H9 (cell line): ENCODE results near the gene ITGAX. TPM values are rescaled to one million over a fixed set of nuclear protein-coding genes. Genes with fewer than 3 reads are reported as not detected.

Experiments
- DNase-seq: peaks from one replicate; pipeline ENCODE4 v3.0.0-alpha.2; 2017
- H2AFZ ChIP-seq: one replicate; pipeline ENCODE4 v1.6.1; 2013; ENCODE audit warnings: mild to moderate bottlenecking, low read length, control low read depth, moderate library complexity
- H2AK5ac ChIP-seq: 2 replicates; pipeline ENCODE4 v1.6.1; 2013; ENCODE audit warnings: low read length, control low read depth, mixed read lengths; ENCODE audit not compliant: insufficient read length
- H2BK120ac ChIP-seq: one replicate; pipeline ENCODE4 v1.6.1; 2013; ENCODE audit warnings: low read depth, mild to moderate bottlenecking, low read length, control low read depth, inconsistent platforms; ENCODE audit not compliant: poor library complexity, severe bottlenecking
- H2BK12ac ChIP-seq: 2 replicates; pipeline ENCODE4 v1.6.1; 2013; ENCODE audit warnings: low read length, control low read depth, mixed read lengths, low read depth; ENCODE audit not compliant: insufficient read length
- H2BK15ac ChIP-seq: 2 replicates; pipeline ENCODE4 v1.6.1; 2013; ENCODE audit warnings: low read depth, low read length, control low read depth
- H2BK20ac ChIP-seq: one replicate; pipeline ENCODE4 v1.6.1; 2013; ENCODE audit warnings: low read depth, mild to moderate bottlenecking, low read length, control low read depth, inconsistent platforms; ENCODE audit not compliant: poor library complexity, severe bottlenecking
- H2BK5ac ChIP-seq: 2 replicates; pipeline ENCODE4 v1.6.1; 2013; ENCODE audit warnings: low read length, control low read depth, mixed read lengths; ENCODE audit not compliant: insufficient read length
- H3K14ac ChIP-seq: 2 replicates; pipeline ENCODE4 v1.6.1; 2013; ENCODE audit warnings: low read length, control low read depth; ENCODE audit not compliant: insufficient read depth
- H3K18ac ChIP-seq: 2 replicates; pipeline ENCODE4 v1.6.1; 2013; ENCODE audit warnings: low read depth, mild to moderate bottlenecking, mixed read lengths, low read length, control low read depth; ENCODE audit not compliant: insufficient read length
- H3K23ac ChIP-seq: 2 replicates; pipeline ENCODE4 v1.6.1; 2013; ENCODE audit warnings: low read length, control low read depth, mixed read lengths, low read depth; ENCODE audit not compliant: insufficient read length
- H3K23me2 ChIP-seq: 2 replicates; pipeline ENCODE4 v1.6.1; 2013; ENCODE audit warnings: low read depth, mild to moderate bottlenecking, mixed read lengths, low read length, control low read depth; ENCODE audit not compliant: insufficient read length, poor library complexity, severe bottlenecking
- H3K27ac ChIP-seq: 2 replicates; pipeline ENCODE4 v1.5.1; 2013; ENCODE audit warnings: low read length, control low read depth, mixed read lengths, low read depth; ENCODE audit not compliant: insufficient read length
- H3K27me3 ChIP-seq: 2 replicates; pipeline ENCODE4 v1.6.1; 2013; ENCODE audit warnings: low read length, control low read depth, inconsistent platforms; ENCODE audit not compliant: insufficient read depth
- H3K4ac ChIP-seq: 2 replicates; pipeline ENCODE4 v1.6.1; 2013; ENCODE audit warnings: low read depth, mild to moderate bottlenecking, control low read depth, inconsistent platforms, low read length, moderate library complexity
- H3K4me1 ChIP-seq: 2 replicates; pipeline ENCODE4 v1.6.1; 2013; ENCODE audit warnings: low read length, control low read depth, inconsistent platforms; ENCODE audit not compliant: insufficient read depth
- H3K4me2 ChIP-seq: 2 replicates; pipeline ENCODE4 v1.6.1; 2013; ENCODE audit warnings: low read length, control low read depth, mixed read lengths; ENCODE audit not compliant: insufficient read length, insufficient read depth
- H3K56ac ChIP-seq: 2 replicates; pipeline ENCODE4 v1.6.1; 2013; ENCODE audit warnings: low read depth, mild to moderate bottlenecking, mixed read lengths, low read length, control low read depth; ENCODE audit not compliant: insufficient read length
- H3K79me1 ChIP-seq: 2 replicates; pipeline ENCODE4 v1.6.1; 2013; ENCODE audit warnings: low read depth, mild to moderate bottlenecking, moderate library complexity, low read length, control low read depth, inconsistent platforms; ENCODE audit not compliant: insufficient read depth, poor library complexity, severe bottlenecking
- H3K79me2 ChIP-seq: 2 replicates; pipeline ENCODE4 v1.6.1; 2013; ENCODE audit warnings: low read length, control low read depth, inconsistent platforms; ENCODE audit not compliant: insufficient read depth
- H3K9ac ChIP-seq: 2 replicates; pipeline ENCODE4 v1.6.1; 2013; ENCODE audit warnings: low read length, control low read depth, mixed read lengths; ENCODE audit not compliant: insufficient read length; ENCODE audit errors: extremely low read depth
- H3K9me3 ChIP-seq: one replicate; pipeline ENCODE4 v1.6.1; 2013; ENCODE audit warnings: low read depth, low read length, inconsistent platforms; ENCODE audit not compliant: control insufficient read depth
- H3T11ph ChIP-seq: one replicate; pipeline ENCODE4 v1.6.1; 2013; ENCODE audit warnings: mild to moderate bottlenecking, low read length, control low read depth, inconsistent platforms
- H4K20me1 ChIP-seq: one replicate; pipeline ENCODE4 v1.6.1; 2013; ENCODE audit not compliant: control insufficient read depth, insufficient read length, insufficient read depth
- H4K5ac ChIP-seq: 2 replicates; pipeline ENCODE4 v1.6.1; 2013; ENCODE audit warnings: low read depth, mild to moderate bottlenecking, mixed read lengths, low read length, control low read depth; ENCODE audit not compliant: insufficient read length
- H4K8ac ChIP-seq: replicated peaks from 2 replicates; pipeline ENCODE4 v1.6.1; 2013; ENCODE audit warnings: low read length, control low read depth, mixed read lengths, low read depth; ENCODE audit not compliant: insufficient read length
- H4K91ac ChIP-seq: 2 replicates; pipeline ENCODE4 v1.6.1; 2013; ENCODE audit warnings: low read depth, mild to moderate bottlenecking, moderate library complexity, mixed read lengths, low read length, control low read depth; ENCODE audit not compliant: insufficient read length
- H3K27ac Mint-ChIP-seq, 3 experiments: 2 replicates in 2 of 3; 3 replicates in 1 of 3; pipeline ENCODE4 v1.8.0; 2020 to 2021; ENCODE audit warnings: mixed read lengths in 3 of 3, mild to moderate bottlenecking in 1 of 3, moderate library complexity in 1 of 3
- H3K27me3 Mint-ChIP-seq: 2 replicates; pipeline ENCODE4 v1.8.0; 2021; ENCODE audit warnings: low read depth, mild to moderate bottlenecking, moderate library complexity, mixed read lengths
- H3K36me3 Mint-ChIP-seq, 3 experiments: 2 replicates in 2 of 3; 3 replicates in 1 of 3; pipeline ENCODE4 v1.8.0; 2020 to 2021; ENCODE audit warnings: low read depth in 3 of 3, mixed read lengths in 3 of 3; ENCODE audit not compliant: insufficient read depth in 1 of 3
- H3K4me1 Mint-ChIP-seq, 2 experiments: 2 replicates each; pipeline ENCODE4 v1.8.0; 2020; ENCODE audit warnings: mixed read lengths in 2 of 2
- H3K4me3 Mint-ChIP-seq, 2 experiments: 2 replicates in 1 of 2; 3 replicates in 1 of 2; pipeline ENCODE4 v1.8.0; 2020 to 2021; ENCODE audit warnings: mild to moderate bottlenecking in 2 of 2, mixed read lengths in 2 of 2, moderate library complexity in 1 of 2
- H3K9me3 Mint-ChIP-seq, 2 experiments: 2 replicates in 1 of 2; 3 replicates in 1 of 2; pipeline ENCODE4 v1.8.0; 2020; ENCODE audit warnings: mild to moderate bottlenecking in 2 of 2, mixed read lengths in 2 of 2, moderate library complexity in 1 of 2
- WGBS: extraction: QIAGEN DNeasy Blood & Tissue Kit; methylation state at CpG from one replicate; pipeline ENCODE4 v1.1.7; 2013; ENCODE audit warnings: missing lambda C conversion rate, low lambda C conversion rate, mixed read lengths; ENCODE audit not compliant: insufficient read length; ENCODE audit errors: extremely low coverage; 5-methylcytosine and 5-hydroxymethylcytosine counted together
- long read RNA-seq: library from polyadenylated mRNA; unstranded; transcript quantifications from one replicate; pipeline ENCODE4 v2.0.0, GENCODE V29; 2020
- total RNA-seq: library from RNA; stranded (reverse); gene quantifications from 2 replicates; pipeline ENCODE4 v1.2.1, GENCODE V29; 2021
- TF ChIP-seq, protein P1 (sequence below): fragments of 200-600 bp; sonication (generic); conservative IDR thresholded peaks from 3 replicates; pipeline ENCODE4 v1.8.0; 2021; ENCODE audit warnings: antibody characterized with exemption, mild to moderate bottlenecking

ITGAX gene
- 0.15 and 0.28 TPM in 2 replicates for total RNA-seq
- long read RNA-seq: 0 reads

GRCh38 chr16:31354394-31355291 is at the start of gene ITGAX:
TSS of gene ITGAX (plus strand) at chr16:31355176. CDS start at chr16:31355255, 79 bp downstream.
- no peak within 1 kb of the TSS for H3K56ac ChIP-seq
- H4K5ac ChIP-seq: no peak within 1 kb of the TSS
- no peaks in the 10 kb centered on the region for H3K36me3 Mint-ChIP-seq
- H4K8ac ChIP-seq: no peak within 1 kb of the TSS
- H2BK20ac ChIP-seq: no peak within 1 kb of the TSS
- H3T11ph ChIP-seq: no peak within 1 kb of the TSS
- no peak within 1 kb of the TSS for H3K18ac ChIP-seq
- H2BK15ac ChIP-seq: no peak within 1 kb of the TSS
- no CpG with 5 or more reads among the region's 10 CpGs for WGBS
- H2BK120ac ChIP-seq: no peak within 1 kb of the TSS
- no peak within 1 kb of the TSS for H3K27ac Mint-ChIP-seq
- peak; percentile 45 for DNase-seq
- no peaks in the 10 kb centered on the region for H3K79me1 ChIP-seq
- no peaks in the 10 kb centered on the region for H3K27me3 ChIP-seq
- H3K4me1 ChIP-seq: no peaks in the 10 kb centered on the region
- H3K79me2 ChIP-seq: no peaks in the 10 kb centered on the region
- no peaks in the 10 kb centered on the region; a peak in 2 of 5 replicates for H3K9me3 Mint-ChIP-seq
- no peak within 1 kb of the TSS for H2BK5ac ChIP-seq
- H3K9me3 ChIP-seq: no peaks in the 10 kb centered on the region
- H2AFZ ChIP-seq: no peak within 1 kb of the TSS
- no peak within 1 kb of the TSS for H3K23ac ChIP-seq
- H2AK5ac ChIP-seq: no peak within 1 kb of the TSS
- H2BK12ac ChIP-seq: no peak within 1 kb of the TSS
- H3K4me1 Mint-ChIP-seq: peaks cover 10 to 15% of the 10 kb centered on the region in 2 experiments
- H4K91ac ChIP-seq: no peak within 1 kb of the TSS
- no peak within 1 kb of the TSS for H3K27ac ChIP-seq
- H3K9ac ChIP-seq: no peak within 1 kb of the TSS
- H3K4me2 ChIP-seq: no peak within 1 kb of the TSS
- H3K23me2 ChIP-seq: no peaks in the 10 kb centered on the region
- no peak within 1 kb of the TSS for H3K4ac ChIP-seq
- H3K27me3 Mint-ChIP-seq: peaks cover 14% of the 10 kb centered on the region
- H3K4me3 Mint-ChIP-seq: no peak within 1 kb of the TSS
- H4K20me1 ChIP-seq: no peaks in the 10 kb centered on the region
- TF ChIP-seq, protein P1, sequence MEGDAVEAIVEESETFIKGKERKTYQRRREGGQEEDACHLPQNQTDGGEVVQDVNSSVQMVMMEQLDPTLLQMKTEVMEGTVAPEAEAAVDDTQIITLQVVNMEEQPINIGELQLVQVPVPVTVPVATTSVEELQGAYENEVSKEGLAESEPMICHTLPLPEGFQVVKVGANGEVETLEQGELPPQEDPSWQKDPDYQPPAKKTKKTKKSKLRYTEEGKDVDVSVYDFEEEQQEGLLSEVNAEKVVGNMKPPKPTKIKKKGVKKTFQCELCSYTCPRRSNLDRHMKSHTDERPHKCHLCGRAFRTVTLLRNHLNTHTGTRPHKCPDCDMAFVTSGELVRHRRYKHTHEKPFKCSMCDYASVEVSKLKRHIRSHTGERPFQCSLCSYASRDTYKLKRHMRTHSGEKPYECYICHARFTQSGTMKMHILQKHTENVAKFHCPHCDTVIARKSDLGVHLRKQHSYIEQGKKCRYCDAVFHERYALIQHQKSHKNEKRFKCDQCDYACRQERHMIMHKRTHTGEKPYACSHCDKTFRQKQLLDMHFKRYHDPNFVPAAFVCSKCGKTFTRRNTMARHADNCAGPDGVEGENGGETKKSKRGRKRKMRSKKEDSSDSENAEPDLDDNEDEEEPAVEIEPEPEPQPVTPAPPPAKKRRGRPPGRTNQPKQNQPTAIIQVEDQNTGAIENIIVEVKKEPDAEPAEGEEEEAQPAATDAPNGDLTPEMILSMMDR: no peak
- no peak within 1 kb of the TSS; the same call in 1 of the 2 replicates for H3K14ac ChIP-seq
